Hair follicular keratinocyte (primary cell): Measurements from ENCODE around the gene GABARAPL2. TPM values are rescaled to one million over a fixed set of nuclear protein-coding genes. Genes with fewer than 3 reads are reported as not detected.

ENCODE experiments used
- total RNA-seq: library from RNA; depleted of rRNA; stranded (reverse); fragments of >200 nt; gene quantifications from 2 replicates; pipeline ENCODE4 v1.2.3, GENCODE V29; 2015

The GABARAPL2 gene, protein sequence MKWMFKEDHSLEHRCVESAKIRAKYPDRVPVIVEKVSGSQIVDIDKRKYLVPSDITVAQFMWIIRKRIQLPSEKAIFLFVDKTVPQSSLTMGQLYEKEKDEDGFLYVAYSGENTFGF
- 49.1 and 51.5 TPM in 2 replicates for total RNA-seq

DNA sequence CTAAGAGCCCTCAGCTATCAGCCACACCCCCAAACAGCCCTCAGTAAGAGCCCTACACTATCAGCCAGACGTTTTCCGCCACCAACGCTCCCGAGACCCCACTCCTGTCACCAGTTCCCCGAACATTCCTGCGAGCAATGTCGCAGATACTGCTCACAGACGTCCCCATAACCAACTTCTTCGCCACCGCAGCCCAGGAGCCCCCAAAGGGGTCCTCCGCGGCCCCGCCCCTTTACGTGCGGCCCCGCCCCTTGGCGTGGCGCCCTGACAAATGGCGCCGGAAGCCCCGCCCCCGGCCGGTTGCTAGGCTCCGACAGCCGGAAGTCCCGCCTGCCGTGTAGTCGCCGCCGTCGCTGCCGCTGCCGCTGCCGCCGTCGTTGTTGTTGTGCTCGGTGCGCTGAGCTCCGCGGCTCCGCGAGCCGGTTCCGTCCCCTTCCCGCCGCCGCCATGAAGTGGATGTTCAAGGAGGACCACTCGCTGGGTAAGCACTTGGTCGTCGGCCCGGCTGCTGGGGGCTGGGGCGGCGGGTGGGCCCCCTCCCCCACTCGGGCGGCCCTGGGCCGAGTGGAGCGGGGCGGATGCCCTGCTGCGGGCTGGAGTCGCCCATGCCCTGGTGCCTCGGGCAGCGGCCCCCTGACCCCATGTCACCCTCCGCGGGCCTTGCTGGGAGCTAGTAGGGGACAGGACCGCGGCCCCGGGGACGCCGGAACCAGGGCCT lies at the start of gene GABARAPL2:
Gene GABARAPL2, plus strand, starts transcription at position 340 of the 718 bp plus-strand sequence. Its CDS starts 108 bp downstream, at position 448.

DNA sequence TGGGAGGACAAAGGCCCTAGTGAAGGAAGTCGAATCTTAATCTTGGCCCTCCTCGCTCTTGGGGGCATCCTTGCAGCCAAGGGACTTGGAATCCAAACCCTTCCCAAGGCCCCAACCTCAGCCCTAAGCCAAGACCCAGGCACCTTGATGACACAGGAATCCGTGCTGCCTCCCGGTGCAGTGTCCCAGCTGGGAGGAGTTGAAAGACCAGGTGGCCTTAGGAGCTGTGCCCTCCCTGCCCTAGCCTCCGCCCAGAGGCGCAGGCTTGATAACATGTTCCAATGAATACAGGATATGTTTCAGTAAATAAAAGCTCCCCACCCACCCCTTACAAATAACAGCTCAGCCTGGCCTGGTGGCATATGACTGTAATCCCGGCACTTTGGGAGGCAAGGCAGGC lies 30.3 kb upstream of the GABARAPL2 start, which contains the start of gene CHST5:
Gene CHST5, minus strand, starts transcription at position 208 of the 400 bp plus-strand sequence. CDS start 5,724 bp downstream, outside the sequence.

DNA sequence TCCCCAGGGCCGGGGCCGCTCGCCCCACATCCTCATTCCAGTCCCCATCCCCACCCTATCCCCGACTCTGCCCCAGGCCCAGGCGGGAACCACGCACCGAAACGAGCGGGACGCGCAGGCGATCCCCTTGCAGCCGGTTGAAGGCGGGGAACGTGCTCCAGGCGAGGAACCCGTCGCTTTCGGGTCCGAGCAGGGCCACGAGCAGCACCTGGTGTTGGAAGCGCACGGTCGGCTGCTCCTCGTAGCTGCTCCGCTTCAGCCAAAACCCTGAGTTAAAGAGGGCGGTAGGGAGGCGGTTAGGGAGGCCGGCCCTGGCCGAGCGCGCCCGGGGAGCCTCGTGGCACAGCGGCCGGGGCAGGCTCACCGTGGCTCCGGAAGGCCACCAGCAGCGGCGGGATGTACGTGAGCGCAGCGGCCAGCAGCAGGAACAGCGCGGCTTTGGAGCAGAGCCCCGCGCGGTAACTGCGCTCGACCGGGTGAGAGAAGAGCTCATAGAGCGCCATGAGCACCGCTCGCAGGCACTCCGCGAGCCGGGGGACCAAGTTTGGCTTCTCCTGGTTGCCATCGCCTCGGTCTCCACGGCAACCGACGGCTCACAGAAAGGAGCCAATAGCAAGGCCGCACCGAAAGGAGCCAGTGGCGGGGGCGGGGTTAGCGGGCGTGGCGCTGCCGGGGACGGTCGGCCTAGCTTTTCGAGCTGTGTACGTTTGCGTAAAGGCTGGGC lies 10.3 kb upstream of the GABARAPL2 start, which contains the start of gene TMEM231:
Gene TMEM231, minus strand, starts transcription at position 546 of the 724 bp plus-strand sequence. Its CDS starts 43 bp downstream, at position 503.

DNA sequence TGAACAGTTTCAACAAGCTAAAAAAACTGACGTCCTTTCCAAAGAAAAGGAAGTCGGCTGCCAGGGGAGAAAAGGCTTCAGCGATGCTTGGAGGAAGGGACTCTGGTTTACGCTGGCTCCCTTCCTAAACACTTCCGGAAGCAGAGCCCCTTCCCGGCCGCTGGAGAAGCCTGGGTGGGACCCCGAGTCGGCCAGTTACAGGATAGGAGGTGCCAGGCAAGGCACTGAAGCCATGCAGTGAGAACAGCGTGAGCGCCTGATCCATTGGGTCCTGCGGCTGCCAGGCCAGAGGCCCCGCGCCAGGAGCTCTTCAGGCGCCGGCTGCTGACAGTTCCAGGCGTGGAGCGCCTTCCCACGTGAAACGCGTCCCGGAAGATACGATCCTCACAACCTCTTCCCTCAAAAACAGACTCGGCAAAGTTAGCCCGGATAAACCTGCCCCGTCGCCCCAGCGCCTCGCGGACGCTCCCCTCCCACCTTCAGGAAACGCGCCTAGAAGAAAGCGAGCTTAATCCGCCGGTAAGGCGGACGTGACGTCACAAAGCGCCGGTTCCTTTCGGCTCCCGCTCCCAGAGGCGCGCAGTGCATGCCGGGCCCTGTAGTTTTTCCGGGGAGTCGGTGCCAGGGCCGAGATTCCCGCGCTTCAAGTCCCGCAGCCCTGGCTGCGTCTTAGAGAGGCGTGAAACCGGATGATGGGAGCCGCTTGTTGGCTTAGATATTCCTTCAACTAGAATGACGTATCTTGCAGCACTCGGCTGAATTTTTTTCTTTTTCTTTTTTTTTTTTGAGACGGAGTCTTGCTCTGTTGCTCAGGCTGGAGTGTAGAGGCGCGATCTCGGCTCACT lies 56.8 kb downstream of the GABARAPL2 start, which contains the start of gene ADAT1:
Gene ADAT1, minus strand, starts transcription at position 521 of the 845 bp plus-strand sequence. CDS start 2,482 bp downstream, outside the sequence.

Other genes with a start within 250 kb of the GABARAPL2 start
- gene CFDP1, start 132.9 kb upstream of the GABARAPL2 start, total RNA-seq = 37.4 and 46.0 TPM in 2 replicates
- 14.7 and 16.4 TPM in 2 replicates for gene TMEM170A, start 101.7 kb upstream of the GABARAPL2 start, total RNA-seq
- 1.1 and 3.0 TPM in 2 replicates for gene CHST6, start 70.9 kb upstream of the GABARAPL2 start, total RNA-seq
- gene CHST5, start 30.3 kb upstream of the GABARAPL2 start, total RNA-seq = 0.08 TPM in 1 of 2 replicates, not detected in the other
- gene TMEM231, start 10.1 kb upstream of the GABARAPL2 start, total RNA-seq = 5.3 and 9.3 TPM in 2 replicates
- 32.0 and 41.5 TPM in 2 replicates for gene ADAT1, start 56.9 kb downstream of the GABARAPL2 start, total RNA-seq
- 172 and 260 TPM in 2 replicates for gene KARS1, start 81.3 kb downstream of the GABARAPL2 start, total RNA-seq
- 38.3 and 38.9 TPM in 2 replicates for gene TERF2IP, start 81.4 kb downstream of the GABARAPL2 start, total RNA-seq
- gene CPHXL2, start 110.6 kb downstream of the GABARAPL2 start, total RNA-seq = not detected in 2 replicates
- not detected in 2 replicates for gene DUXB, start 135.1 kb downstream of the GABARAPL2 start, total RNA-seq
- gene CPHXL, start 160.1 kb downstream of the GABARAPL2 start, total RNA-seq = not detected in 2 replicates